SK-N-SH treated with all-trans-retinoic acid at 6 μM for 48 hours (cell line): ENCODE measurements around the gene TUB.
A peak's percentile ranks its signal among the peaks of the same experiment; 100 is the strongest.

Source experiments
- ATAC-seq: fragments of 200-7000 bp; cut with Tn5 transposase; 3 replicates; pipeline ENCODE4 v1.9.1; 2020; ENCODE audit warnings: mild to moderate bottlenecking, moderate library complexity
- BACH2 ChIP-seq: fragments of 250-450 bp; sonication (Bioruptor Pico); IDR thresholded peaks from 2 replicates; pipeline ENCODE4 v1.9.0; 2021; ENCODE audit warnings: mild to moderate bottlenecking, borderline replicate concordance
- CSDC2 ChIP-seq: fragments of 250-450 bp; sonication (Bioruptor Pico); IDR thresholded peaks from 2 replicates; pipeline ENCODE4 v1.5.0; 2020; ENCODE audit warnings: mild to moderate bottlenecking, moderate library complexity
- GLIS3 ChIP-seq: fragments of 250-450 bp; sonication (Bioruptor Pico); IDR thresholded peaks from 2 replicates; pipeline ENCODE4 v1.5.0; 2020; ENCODE audit warnings: mild to moderate bottlenecking, moderate library complexity
- ISL1 ChIP-seq: fragments of 250-450 bp; sonication (Bioruptor Pico); IDR thresholded peaks from 2 replicates; pipeline ENCODE4 v2.1.2; 2022; ENCODE audit warnings: mild to moderate bottlenecking, moderate library complexity
- RARB ChIP-seq: fragments of 250-450 bp; sonication (Bioruptor Pico); IDR thresholded peaks from 2 replicates; pipeline ENCODE4 v1.8.0; 2021; ENCODE audit warnings: mild to moderate bottlenecking, moderate library complexity
- TOX ChIP-seq: fragments of 250-450 bp; sonication (Bioruptor Pico); IDR thresholded peaks from 2 replicates; pipeline ENCODE4 v1.8.0; 2021; ENCODE audit warnings: mild to moderate bottlenecking, moderate library complexity, borderline replicate concordance
- ZFP30 ChIP-seq: fragments of 450-650 bp; formaldehyde crosslinking; IDR thresholded peaks from 2 replicates; pipeline ENCODE4 v1.5.0; 2022; ENCODE audit warnings: mild to moderate bottlenecking, moderate library complexity
- ZNF565 ChIP-seq: fragments of 450-650 bp; formaldehyde crosslinking; conservative IDR thresholded peaks from 2 replicates; pipeline ENCODE4 v1.5.0; 2020; ENCODE audit warnings: low read depth, mild to moderate bottlenecking, moderate library complexity
- ZNF70 ChIP-seq: fragments of 450-650 bp; formaldehyde crosslinking; IDR thresholded peaks from 2 replicates; pipeline ENCODE4 v1.5.0; 2020; ENCODE audit warnings: mild to moderate bottlenecking, moderate library complexity
- ZNF8 ChIP-seq: fragments of 450-650 bp; formaldehyde crosslinking; IDR thresholded peaks from 2 replicates; pipeline ENCODE4 v1.5.0; 2020; ENCODE audit warnings: mild to moderate bottlenecking, moderate library complexity
- TF ChIP-seq, protein P1 (sequence below): fragments of 250-450 bp; sonication (Bioruptor Pico); IDR thresholded peaks from 2 replicates; pipeline ENCODE4 v1.5.1; 2020; ENCODE audit warnings: low read depth, mild to moderate bottlenecking, moderate library complexity
- TF ChIP-seq, protein P2 (sequence below): fragments of 250-450 bp; sonication (Bioruptor Pico); IDR thresholded peaks from 2 replicates; pipeline ENCODE4 v1.5.0; 2020; ENCODE audit warnings: mild to moderate bottlenecking, moderate library complexity

Gene TUB

DNA sequence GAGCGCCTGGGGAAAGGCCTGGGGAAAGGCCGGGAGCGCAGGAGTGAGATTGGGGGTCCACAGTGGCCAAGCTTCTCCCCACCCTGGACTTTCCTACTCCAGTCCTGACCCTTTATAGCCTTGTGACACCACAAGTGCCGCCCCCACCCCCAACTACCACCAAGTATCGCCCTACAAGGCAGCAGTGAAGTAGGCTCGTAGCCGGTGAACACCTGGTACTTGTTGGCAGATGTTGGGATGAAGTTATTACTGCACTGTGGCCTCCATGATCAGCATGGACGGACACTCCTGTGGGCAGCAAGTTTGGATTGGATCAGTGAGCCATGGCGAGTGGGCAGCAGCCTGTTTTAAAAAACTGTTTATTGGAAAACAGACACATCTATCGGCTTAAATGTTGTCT, 48.9 kb upstream of the TUB start:
- no peak for ATAC-seq
- TF ChIP-seq ZNF70 (CRISPR knock-in tag) (no peak), GLIS3 (CRISPR knock-in tag) (no peak), ZFP30 (no peak)

GRCh38 chr11:8032576-8033304, 48.3 kb upstream of the TUB start:
- TF ChIP-seq, protein P1, sequence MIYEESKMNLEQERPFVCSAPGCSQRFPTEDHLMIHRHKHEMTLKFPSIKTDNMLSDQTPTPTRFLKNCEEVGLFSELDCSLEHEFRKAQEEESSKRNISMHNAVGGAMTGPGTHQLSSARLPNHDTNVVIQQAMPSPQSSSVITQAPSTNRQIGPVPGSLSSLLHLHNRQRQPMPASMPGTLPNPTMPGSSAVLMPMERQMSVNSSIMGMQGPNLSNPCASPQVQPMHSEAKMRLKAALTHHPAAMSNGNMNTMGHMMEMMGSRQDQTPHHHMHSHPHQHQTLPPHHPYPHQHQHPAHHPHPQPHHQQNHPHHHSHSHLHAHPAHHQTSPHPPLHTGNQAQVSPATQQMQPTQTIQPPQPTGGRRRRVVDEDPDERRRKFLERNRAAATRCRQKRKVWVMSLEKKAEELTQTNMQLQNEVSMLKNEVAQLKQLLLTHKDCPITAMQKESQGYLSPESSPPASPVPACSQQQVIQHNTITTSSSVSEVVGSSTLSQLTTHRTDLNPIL (CRISPR knock-in tag), result no peak
- TF ChIP-seq ZFP30, result no peak
- TF ChIP-seq ZNF565 (CRISPR knock-in tag), result no peak
- TF ChIP-seq, protein P2, sequence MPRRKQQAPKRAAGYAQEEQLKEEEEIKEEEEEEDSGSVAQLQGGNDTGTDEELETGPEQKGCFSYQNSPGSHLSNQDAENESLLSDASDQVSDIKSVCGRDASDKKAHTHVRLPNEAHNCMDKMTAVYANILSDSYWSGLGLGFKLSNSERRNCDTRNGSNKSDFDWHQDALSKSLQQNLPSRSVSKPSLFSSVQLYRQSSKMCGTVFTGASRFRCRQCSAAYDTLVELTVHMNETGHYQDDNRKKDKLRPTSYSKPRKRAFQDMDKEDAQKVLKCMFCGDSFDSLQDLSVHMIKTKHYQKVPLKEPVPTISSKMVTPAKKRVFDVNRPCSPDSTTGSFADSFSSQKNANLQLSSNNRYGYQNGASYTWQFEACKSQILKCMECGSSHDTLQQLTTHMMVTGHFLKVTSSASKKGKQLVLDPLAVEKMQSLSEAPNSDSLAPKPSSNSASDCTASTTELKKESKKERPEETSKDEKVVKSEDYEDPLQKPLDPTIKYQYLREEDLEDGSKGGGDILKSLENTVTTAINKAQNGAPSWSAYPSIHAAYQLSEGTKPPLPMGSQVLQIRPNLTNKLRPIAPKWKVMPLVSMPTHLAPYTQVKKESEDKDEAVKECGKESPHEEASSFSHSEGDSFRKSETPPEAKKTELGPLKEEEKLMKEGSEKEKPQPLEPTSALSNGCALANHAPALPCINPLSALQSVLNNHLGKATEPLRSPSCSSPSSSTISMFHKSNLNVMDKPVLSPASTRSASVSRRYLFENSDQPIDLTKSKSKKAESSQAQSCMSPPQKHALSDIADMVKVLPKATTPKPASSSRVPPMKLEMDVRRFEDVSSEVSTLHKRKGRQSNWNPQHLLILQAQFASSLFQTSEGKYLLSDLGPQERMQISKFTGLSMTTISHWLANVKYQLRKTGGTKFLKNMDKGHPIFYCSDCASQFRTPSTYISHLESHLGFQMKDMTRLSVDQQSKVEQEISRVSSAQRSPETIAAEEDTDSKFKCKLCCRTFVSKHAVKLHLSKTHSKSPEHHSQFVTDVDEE (CRISPR knock-in tag), result no peak
- peak; percentile 11; the same call in 2 of the 3 replicates for ATAC-seq

- ATAC-seq, result peak; percentile 90
- TF ChIP-seq ZNF70 (CRISPR knock-in tag) (no peak), ISL1 (no peak)
- TF ChIP-seq, protein P1 (CRISPR knock-in tag), result no peak
- TF ChIP-seq, protein P2 (CRISPR knock-in tag), result 0 out of 2 replicates have a peak, but pooled peaks have one; percentile 37
Observed at GRCh38 chr11:8033305-8034105, 47.5 kb upstream of the TUB start.

GRCh38 chr11:8034106-8034585, 46.9 kb upstream of the TUB start:
- TF ChIP-seq ZFP30 (no peak), BACH2 (no peak), GLIS3 (CRISPR knock-in tag) (no peak)
- TF ChIP-seq, all 23 proteins: peak for 0
- ATAC-seq, result no peak

- ATAC-seq, result no peak
- no peak for TF ChIP-seq ZNF8 (CRISPR knock-in tag)
- TF ChIP-seq RARB (CRISPR knock-in tag), result no peak
- no peak for TF ChIP-seq CSDC2 (CRISPR knock-in tag)
- no peak for TF ChIP-seq TOX (CRISPR knock-in tag)
- TF ChIP-seq, all 23 proteins: peak for 0
Observed at GRCh38 chr11:8034604-8035190, 46.3 kb upstream of the TUB start.
